ENCODE measurements around the gene LTA.

DNA sequence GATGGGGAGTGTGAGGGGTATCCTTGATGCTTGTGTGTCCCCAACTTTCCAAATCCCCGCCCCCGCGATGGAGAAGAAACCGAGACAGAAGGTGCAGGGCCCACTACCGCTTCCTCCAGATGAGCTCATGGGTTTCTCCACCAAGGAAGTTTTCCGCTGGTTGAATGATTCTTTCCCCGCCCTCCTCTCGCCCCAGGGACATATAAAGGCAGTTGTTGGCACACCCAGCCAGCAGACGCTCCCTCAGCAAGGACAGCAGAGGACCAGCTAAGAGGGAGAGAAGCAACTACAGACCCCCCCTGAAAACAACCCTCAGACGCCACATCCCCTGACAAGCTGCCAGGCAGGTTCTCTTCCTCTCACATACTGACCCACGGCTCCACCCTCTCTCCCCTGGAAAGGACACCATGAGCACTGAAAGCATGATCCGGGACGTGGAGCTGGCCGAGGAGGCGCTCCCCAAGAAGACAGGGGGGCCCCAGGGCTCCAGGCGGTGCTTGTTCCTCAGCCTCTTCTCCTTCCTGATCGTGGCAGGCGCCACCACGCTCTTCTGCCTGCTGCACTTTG lies 3.3 kb downstream of the LTA start, which contains the start of gene TNF:
- TF ChIP-seq, protein P1, sequence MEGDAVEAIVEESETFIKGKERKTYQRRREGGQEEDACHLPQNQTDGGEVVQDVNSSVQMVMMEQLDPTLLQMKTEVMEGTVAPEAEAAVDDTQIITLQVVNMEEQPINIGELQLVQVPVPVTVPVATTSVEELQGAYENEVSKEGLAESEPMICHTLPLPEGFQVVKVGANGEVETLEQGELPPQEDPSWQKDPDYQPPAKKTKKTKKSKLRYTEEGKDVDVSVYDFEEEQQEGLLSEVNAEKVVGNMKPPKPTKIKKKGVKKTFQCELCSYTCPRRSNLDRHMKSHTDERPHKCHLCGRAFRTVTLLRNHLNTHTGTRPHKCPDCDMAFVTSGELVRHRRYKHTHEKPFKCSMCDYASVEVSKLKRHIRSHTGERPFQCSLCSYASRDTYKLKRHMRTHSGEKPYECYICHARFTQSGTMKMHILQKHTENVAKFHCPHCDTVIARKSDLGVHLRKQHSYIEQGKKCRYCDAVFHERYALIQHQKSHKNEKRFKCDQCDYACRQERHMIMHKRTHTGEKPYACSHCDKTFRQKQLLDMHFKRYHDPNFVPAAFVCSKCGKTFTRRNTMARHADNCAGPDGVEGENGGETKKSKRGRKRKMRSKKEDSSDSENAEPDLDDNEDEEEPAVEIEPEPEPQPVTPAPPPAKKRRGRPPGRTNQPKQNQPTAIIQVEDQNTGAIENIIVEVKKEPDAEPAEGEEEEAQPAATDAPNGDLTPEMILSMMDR (IDR thresholded peaks at IDR 0.05), result no peak
- no peak for TF ChIP-seq POLR2A (IDR thresholded peaks at IDR 0.05)

Measured in uterus (tissue), 2 donors.